Mesenchymal stem cell (in vitro differentiated cells and primary cell): ENCODE results near the gene P2RX3.

ENCODE experiments used
- DNase-seq: peaks from one replicate; pipeline ENCODE4 v3.0.0-alpha.2; 2013
- H2AFZ ChIP-seq: one replicate; pipeline ENCODE4 v1.6.1; 2013; ENCODE audit warnings: low read depth, mild to moderate bottlenecking, control low read depth, inconsistent platforms, low read length, moderate library complexity
- H2AK5ac ChIP-seq: 2 replicates; pipeline ENCODE4 v1.6.1; 2013; ENCODE audit warnings: low read length, moderate library complexity, mild to moderate bottlenecking, inconsistent platforms; ENCODE audit not compliant: severe bottlenecking
- H2BK120ac ChIP-seq: one replicate; pipeline ENCODE4 v1.6.1; 2013; ENCODE audit warnings: low read depth, mild to moderate bottlenecking, inconsistent platforms, low read length, moderate library complexity
- H2BK12ac ChIP-seq, 2 experiments: one replicate each; pipeline ENCODE4 v1.6.1; 2013; ENCODE audit warnings: inconsistent platforms in 2 of 2, low read length in 2 of 2, mild to moderate bottlenecking in 2 of 2, moderate library complexity in 2 of 2, control low read depth in 1 of 2
- H2BK15ac ChIP-seq: one replicate; pipeline ENCODE4 v1.6.1; 2013; ENCODE audit warnings: mild to moderate bottlenecking, low read depth, inconsistent platforms; ENCODE audit not compliant: poor library complexity, severe bottlenecking
- H2BK5ac ChIP-seq: 2 replicates; pipeline ENCODE4 v1.6.1; 2013; ENCODE audit warnings: low read depth, mild to moderate bottlenecking, low read length, control low read depth, inconsistent platforms; ENCODE audit not compliant: poor library complexity, severe bottlenecking
- H3K14ac ChIP-seq, 2 experiments: one replicate each; pipeline ENCODE4 v1.6.1; 2013; ENCODE audit warnings: inconsistent platforms in 2 of 2, low read length in 2 of 2, control low read depth in 1 of 2, mild to moderate bottlenecking in 1 of 2, moderate library complexity in 1 of 2
- H3K18ac ChIP-seq, 2 experiments: one replicate each; pipeline ENCODE4 v1.6.1; 2013; ENCODE audit warnings: inconsistent platforms in 2 of 2, low read length in 2 of 2, control low read depth in 1 of 2, low read depth in 1 of 2, mild to moderate bottlenecking in 1 of 2
- H3K23ac ChIP-seq, 2 experiments: one replicate each; pipeline ENCODE4 v1.6.1; 2013; ENCODE audit warnings: inconsistent platforms in 2 of 2, low read length in 2 of 2, mild to moderate bottlenecking in 2 of 2, moderate library complexity in 2 of 2, control low read depth in 1 of 2
- H3K27ac ChIP-seq: 2 replicates; pipeline ENCODE4 v1.5.1; 2013; ENCODE audit warnings: mild to moderate bottlenecking, moderate library complexity, low read length, control low read depth, inconsistent platforms; ENCODE audit not compliant: poor library complexity, severe bottlenecking
- H3K27me3 ChIP-seq, 2 experiments: 2 replicates each; pipeline versions ENCODE4 v1.6.1 to v1.7.0; 2013; ENCODE audit warnings: low read length in 2 of 2, mild to moderate bottlenecking in 2 of 2, moderate library complexity in 2 of 2, control low read depth in 1 of 2, inconsistent platforms in 1 of 2; ENCODE audit not compliant: control insufficient read depth in 1 of 2, insufficient read depth in 1 of 2
- H3K36me3 ChIP-seq, 2 experiments: 2 replicates each; pipeline versions ENCODE4 v1.6.1 to v1.7.0; 2013; ENCODE audit warnings: low read length in 2 of 2, control low read depth in 1 of 2, inconsistent platforms in 1 of 2, low read depth in 1 of 2, mild to moderate bottlenecking in 1 of 2; ENCODE audit not compliant: insufficient read depth in 2 of 2, control insufficient read depth in 1 of 2
- H3K4ac ChIP-seq, 2 experiments: one replicate each; pipeline ENCODE4 v1.6.1; 2013; ENCODE audit warnings: inconsistent platforms in 2 of 2, low read length in 2 of 2, mild to moderate bottlenecking in 2 of 2, moderate library complexity in 2 of 2, control low read depth in 1 of 2, low read depth in 1 of 2
- H3K4me1 ChIP-seq: 2 replicates; pipeline ENCODE4 v1.6.1; 2013; ENCODE audit warnings: low read depth, low read length, control low read depth; ENCODE audit not compliant: control insufficient read depth, insufficient read depth
- H3K4me2 ChIP-seq: 2 replicates; pipeline ENCODE4 v1.6.1; 2013; ENCODE audit warnings: low read length, mild to moderate bottlenecking, inconsistent platforms; ENCODE audit not compliant: poor library complexity, severe bottlenecking
- H3K4me3 ChIP-seq, 2 experiments: 2 replicates each; pipeline versions ENCODE4 v1.5.1 to v1.7.0; 2013; ENCODE audit warnings: low read length in 2 of 2, mild to moderate bottlenecking in 2 of 2, control low read depth in 1 of 2, low read depth in 1 of 2; ENCODE audit not compliant: insufficient read depth in 1 of 2
- H3K79me1 ChIP-seq: replicated peaks from 2 replicates; pipeline ENCODE4 v1.6.1; 2013; ENCODE audit warnings: mild to moderate bottlenecking, control low read depth, low read length, inconsistent platforms; ENCODE audit not compliant: poor library complexity, severe bottlenecking
- H3K9ac ChIP-seq: 2 replicates; pipeline ENCODE4 v1.7.0; 2013; ENCODE audit warnings: mild to moderate bottlenecking, low read length, moderate library complexity
- H3K9me3 ChIP-seq: 2 replicates; pipeline ENCODE4 v1.7.0; 2013; ENCODE audit warnings: mild to moderate bottlenecking, low read length; ENCODE audit not compliant: control insufficient read depth
- H4K8ac ChIP-seq: one replicate; pipeline ENCODE4 v1.6.1; 2013; ENCODE audit warnings: inconsistent platforms, mild to moderate bottlenecking, low read length, moderate library complexity
- H4K91ac ChIP-seq: one replicate; pipeline ENCODE4 v1.6.1; 2013; ENCODE audit warnings: mild to moderate bottlenecking, low read length, inconsistent platforms
- WGBS: methylation state at CpG from one replicate; pipeline ENCODE4 v1.1.7; 2013; ENCODE audit warnings: mixed read lengths; 5-methylcytosine and 5-hydroxymethylcytosine counted together

P2RX3 gene

DNA sequence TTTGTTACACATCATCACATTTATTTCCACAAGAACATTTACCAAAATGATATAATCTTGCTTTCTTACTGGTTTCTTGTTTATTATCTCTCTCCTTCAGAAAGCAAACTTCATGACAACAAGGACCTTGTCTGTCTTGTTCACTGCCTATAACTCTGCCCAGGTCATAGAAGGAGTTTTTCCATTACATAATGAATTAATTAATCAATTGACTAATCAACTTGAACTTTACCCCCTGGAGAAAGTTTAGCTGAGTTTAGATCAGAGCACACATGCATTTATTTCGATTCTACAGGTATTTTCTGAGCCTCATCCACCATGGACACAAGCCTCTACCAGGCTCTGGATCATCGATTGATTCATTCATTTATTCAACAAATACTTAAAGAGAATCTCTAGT lies 58.6 kb downstream of the P2RX3 start:
- H3K9me3 ChIP-seq = no peaks in the 10 kb centered on the region
- no peak overlapping the region for H3K14ac ChIP-seq
- no peak overlapping the region for H2BK120ac ChIP-seq
- H2AK5ac ChIP-seq = no peak overlapping the region
- no peak overlapping the region for H3K27ac ChIP-seq
- no peak overlapping the region for H3K9ac ChIP-seq
- H3K4ac ChIP-seq = no peak overlapping the region
- no peak for DNase-seq
- no peak overlapping the region for H3K4me3 ChIP-seq
- H2BK15ac ChIP-seq = no peak overlapping the region
- H3K79me1 ChIP-seq = no peaks in the 10 kb centered on the region
- no peaks in the 10 kb centered on the region for H3K36me3 ChIP-seq
- H3K27me3 ChIP-seq = peaks cover 0 to 70% of the 10 kb centered on the region in 2 experiments
- no peak overlapping the region for H4K91ac ChIP-seq
- H2BK12ac ChIP-seq = no peak overlapping the region
- H3K4me1 ChIP-seq = no peaks in the 10 kb centered on the region
- H3K4me2 ChIP-seq = no peak overlapping the region
- H3K23ac ChIP-seq = no peak overlapping the region
- no peak overlapping the region for H3K18ac ChIP-seq
- 20% methylated on average over 1 of the region's 2 CpGs for WGBS
- H4K8ac ChIP-seq = no peak overlapping the region
- H2AFZ ChIP-seq = no peak overlapping the region
- H2BK5ac ChIP-seq = no peak overlapping the region

DNA sequence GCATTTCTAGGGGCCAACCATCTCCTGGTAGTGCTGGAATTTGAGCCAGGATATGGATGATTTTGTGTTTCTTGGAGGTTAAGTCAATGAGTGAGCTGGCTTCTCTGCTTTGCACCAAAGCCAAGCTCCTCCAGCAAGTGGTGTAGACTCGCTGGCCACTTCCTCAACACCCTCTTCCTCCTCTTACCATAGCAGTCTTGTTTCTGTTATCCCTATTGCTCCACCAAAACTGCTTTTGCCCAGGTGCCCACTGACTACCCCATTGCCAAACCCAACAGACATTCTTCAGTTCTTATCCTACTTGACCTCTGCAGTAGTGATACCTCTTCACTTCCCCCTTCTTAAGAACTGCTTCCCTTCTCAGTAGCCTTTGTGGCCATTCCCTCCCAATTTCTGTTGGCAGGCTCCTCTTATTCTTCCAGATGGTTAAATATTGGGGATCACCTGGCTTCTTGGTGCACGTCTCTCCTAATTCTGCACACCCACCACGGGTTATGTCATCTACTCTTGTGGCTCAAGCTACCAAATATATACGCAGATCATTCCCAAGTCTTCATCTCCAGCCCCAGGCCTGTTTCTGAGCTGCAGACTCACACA lies 59.3 kb downstream of the P2RX3 start:
- H3K27me3 ChIP-seq = peaks cover 0 to 68% of the 10 kb centered on the region in 2 experiments
- H3K36me3 ChIP-seq = peaks cover 0 to under 1% of the 10 kb centered on the region in 2 experiments
- no peak overlapping the region for H3K27ac ChIP-seq
- H3K4me2 ChIP-seq = no peak overlapping the region
- no peak overlapping the region for H4K8ac ChIP-seq
- no peak overlapping the region for H3K4me3 ChIP-seq
- H3K23ac ChIP-seq = no peak overlapping the region
- H2AK5ac ChIP-seq = no peak overlapping the region
- no peak overlapping the region for H3K9ac ChIP-seq
- no peak overlapping the region for H4K91ac ChIP-seq
- H3K4me1 ChIP-seq = no peaks in the 10 kb centered on the region
- 81% methylated on average over 4 of the region's 4 CpGs for WGBS
- H3K9me3 ChIP-seq = no peaks in the 10 kb centered on the region
- no peak overlapping the region for H2BK15ac ChIP-seq
- no peak overlapping the region for H3K4ac ChIP-seq
- H3K18ac ChIP-seq = no peak overlapping the region
- no peaks in the 10 kb centered on the region for H3K79me1 ChIP-seq
- no peak overlapping the region for H2BK5ac ChIP-seq
- no peak overlapping the region for H2BK12ac ChIP-seq
- no peak for DNase-seq
- H2BK120ac ChIP-seq = no peak overlapping the region
- no peak overlapping the region for H2AFZ ChIP-seq
- no peak overlapping the region for H3K14ac ChIP-seq

DNA sequence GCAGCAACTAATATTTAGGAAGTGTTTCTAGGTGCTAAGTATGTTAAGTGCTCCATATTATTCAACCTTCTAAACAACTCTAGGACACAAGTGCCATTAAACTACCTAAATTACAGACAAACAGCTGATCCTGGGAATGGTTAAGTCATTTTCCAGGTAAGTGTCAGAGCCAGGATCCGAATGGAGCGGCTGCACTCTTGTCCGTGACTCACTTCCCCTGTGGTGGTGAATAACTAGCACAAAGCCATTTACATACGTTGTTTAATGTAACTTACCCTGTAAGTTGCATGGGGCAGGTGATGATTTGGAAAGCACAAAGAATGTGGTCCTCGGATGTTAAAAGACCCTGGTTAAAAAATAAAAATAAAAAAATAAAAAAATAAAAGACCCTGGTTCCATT lies 61.1 kb downstream of the P2RX3 start:
- Histone ChIP-seq H3K14ac (no peak overlapping the region), H3K4ac (no peak overlapping the region), H3K27me3 (peaks cover 0 to 51% of the 10 kb centered on the region in 2 experiments), H2AK5ac (no peak overlapping the region), H2BK12ac (no peak overlapping the region), H3K36me3 (peaks cover 3 to 10% of the 10 kb centered on the region in 2 experiments), H4K91ac (no peak overlapping the region), H3K79me1 (no peaks in the 10 kb centered on the region), H3K4me3 (no peak overlapping the region), H3K4me2 (no peak overlapping the region), H3K18ac (no peak overlapping the region), H3K23ac (no peak overlapping the region), H3K9me3 (no peaks in the 10 kb centered on the region), H2AFZ (no peak overlapping the region), H2BK120ac (no peak overlapping the region), H2BK5ac (no peak overlapping the region), H3K27ac (no peak overlapping the region), H2BK15ac (no peak overlapping the region), H3K4me1 (no peaks in the 10 kb centered on the region), H4K8ac (no peak overlapping the region), H3K9ac (no peak overlapping the region)
- DNase-seq = no peak
- WGBS = 90% methylated on average over 3 of the region's 5 CpGs

DNA sequence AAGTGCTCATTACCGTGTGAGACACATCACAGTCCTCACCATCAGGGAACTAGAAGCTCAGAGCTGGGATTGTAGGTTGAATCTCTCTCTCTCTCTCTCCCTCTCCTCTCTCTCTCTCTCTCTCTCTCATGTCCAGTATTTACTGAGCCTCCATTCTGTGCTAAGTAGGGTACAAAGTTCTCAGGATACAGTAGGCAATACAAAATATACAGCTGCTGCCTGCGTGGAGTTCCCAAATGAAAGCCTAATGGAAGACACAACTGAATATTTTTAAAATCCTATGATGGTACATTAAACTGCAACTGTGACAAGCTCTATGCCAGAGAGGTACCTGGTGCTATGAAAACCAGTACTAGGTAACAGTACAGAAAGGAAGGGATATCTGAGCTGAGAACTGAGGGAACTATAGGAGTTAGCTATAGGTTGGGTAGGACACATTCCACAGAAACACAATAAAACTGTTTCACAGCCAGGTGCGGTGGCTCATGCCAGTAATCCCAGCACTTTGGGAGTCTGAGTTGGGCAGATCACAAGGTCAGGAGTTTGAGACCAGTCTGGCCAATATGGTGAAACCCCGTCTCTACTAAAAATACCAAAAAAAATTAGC lies 61.9 kb downstream of the P2RX3 start:
- no peak overlapping the region for H3K23ac ChIP-seq
- WGBS = 92% methylated on average over 4 of the region's 4 CpGs
- no peak overlapping the region for H3K14ac ChIP-seq
- H3K18ac ChIP-seq = no peak overlapping the region
- H2BK15ac ChIP-seq = no peak overlapping the region
- no peak overlapping the region for H3K4ac ChIP-seq
- no peak overlapping the region for H3K27ac ChIP-seq
- no peaks in the 10 kb centered on the region for H3K4me1 ChIP-seq
- no peak overlapping the region for H3K9ac ChIP-seq
- peaks cover 3 to 16% of the 10 kb centered on the region in 2 experiments for H3K36me3 ChIP-seq
- no peak overlapping the region for H2BK12ac ChIP-seq
- peaks cover 0 to 44% of the 10 kb centered on the region in 2 experiments for H3K27me3 ChIP-seq
- no peak overlapping the region for H2AK5ac ChIP-seq
- H2BK5ac ChIP-seq = no peak overlapping the region
- no peak overlapping the region for H4K91ac ChIP-seq
- no peak overlapping the region for H3K4me2 ChIP-seq
- H4K8ac ChIP-seq = no peak overlapping the region
- H3K4me3 ChIP-seq = no peak overlapping the region
- no peak overlapping the region for H2AFZ ChIP-seq
- H2BK120ac ChIP-seq = no peak overlapping the region
- DNase-seq = no peak
- H3K9me3 ChIP-seq = no peaks in the 10 kb centered on the region
- no peaks in the 10 kb centered on the region for H3K79me1 ChIP-seq
